GM19240 (cell line): Measurements from ENCODE around the gene CCDC198.

Experiments used
- DNase-seq: peaks from one replicate; pipeline ENCODE4 v3.0.0; 2011; ENCODE audit warnings: low spot score; ENCODE audit not compliant: insufficient read length

Gene CCDC198

GRCh38 chr14:57493467-57494181, at the start of gene CCDC198:
CCDC198 (minus strand) TSS chr14:57493857; CDS start chr14:57493715, 142 bp downstream.
- no peak for DNase-seq

GRCh38 chr14:57533214-57533613, 39.6 kb upstream of the CCDC198 start:
- no peak for DNase-seq

GRCh38 chr14:57530571-57530970, 36.9 kb upstream of the CCDC198 start:
- no peak for DNase-seq

GRCh38 chr14:57526942-57527341, 33.3 kb upstream of the CCDC198 start:
- no peak for DNase-seq

GRCh38 chr14:57519043-57519442, 25.4 kb upstream of the CCDC198 start:
- DNase-seq = no peak

GRCh38 chr14:57512220-57512619, 18.6 kb upstream of the CCDC198 start:
- no peak for DNase-seq

- DNase-seq = no peak
These were observed 15.1 kb upstream of the CCDC198 start for GRCh38 chr14:57508756-57509155.

- DNase-seq = no peak
These were observed 9.1 kb upstream of the CCDC198 start for GRCh38 chr14:57502586-57503254.

GRCh38 chr14:57501039-57501557, 7.4 kb upstream of the CCDC198 start:
- no peak for DNase-seq

- no peak for DNase-seq
These were observed 5.0 kb upstream of the CCDC198 start for GRCh38 chr14:57498659-57499058.

GRCh38 chr14:57498035-57498434, 4.4 kb upstream of the CCDC198 start:
- DNase-seq = no peak

- no peak for DNase-seq
These were observed 1.8 kb upstream of the CCDC198 start for GRCh38 chr14:57495416-57495815.

- DNase-seq = no peak
These were observed 798 bp downstream of the CCDC198 start for GRCh38 chr14:57492859-57493258.

- DNase-seq = no peak
These were observed 2.0 kb downstream of the CCDC198 start for GRCh38 chr14:57491640-57492039.

- no peak for DNase-seq
These were observed 5.9 kb downstream of the CCDC198 start for GRCh38 chr14:57487771-57488170.

- DNase-seq = no peak
These were observed 6.8 kb downstream of the CCDC198 start for GRCh38 chr14:57486767-57487379.

GRCh38 chr14:57485635-57486034, 8.0 kb downstream of the CCDC198 start:
- DNase-seq = peak; percentile 19

- no peak for DNase-seq
These were observed 11.5 kb downstream of the CCDC198 start for GRCh38 chr14:57482120-57482519.

GRCh38 chr14:57480051-57480450, 13.6 kb downstream of the CCDC198 start:
- no peak for DNase-seq

- no peak for DNase-seq
These were observed 14.5 kb downstream of the CCDC198 start for GRCh38 chr14:57479197-57479596.

GRCh38 chr14:57478050-57478449, 15.6 kb downstream of the CCDC198 start:
- no peak for DNase-seq

- DNase-seq = no peak
These were observed 22.7 kb downstream of the CCDC198 start for GRCh38 chr14:57470909-57471308.
